ENCODE data around the gene CASK. TPM values are rescaled to one million over a fixed set of nuclear protein-coding genes. Genes with fewer than 3 reads are reported as not detected.

The CASK gene
- total and polyA plus RNA-seq, 2 experiments from 2014 or later, result 82.9 to 95.7 TPM

DNA sequence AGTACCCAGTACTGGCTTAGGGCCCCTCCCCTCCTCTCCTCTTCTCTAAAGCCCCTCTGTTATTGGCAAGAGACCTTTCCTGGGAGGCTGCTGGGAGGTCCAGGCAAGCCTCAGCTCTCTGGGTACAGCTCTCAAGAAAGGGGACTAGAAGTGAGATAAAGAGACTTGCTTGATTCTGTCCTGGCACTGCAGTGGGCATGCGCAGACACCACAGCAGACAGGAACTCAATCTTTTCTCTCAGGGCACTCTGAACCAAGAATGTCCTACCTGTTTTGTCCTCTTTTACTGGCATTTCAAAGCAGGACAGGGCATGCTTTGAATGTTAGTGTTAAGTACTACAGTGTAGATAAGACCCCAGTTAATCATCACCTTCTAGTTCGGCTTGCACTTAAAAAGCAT is 401.3 kb downstream of the CASK start:
- no peaks in the 10 kb centered on the region for H3K36me3 ChIP-seq (replicated peaks; ENCODE audit: insufficient read depth, low read depth)
- no peaks in the 10 kb centered on the region for H3K27me3 ChIP-seq
- TF ChIP-seq EZH2 (IDR thresholded peaks at IDR 0.05; ENCODE audit: borderline replicate concordance), result no peak
- no peak for TF ChIP-seq EZH2phosphoT487 (IDR thresholded peaks at IDR 0.05; ENCODE audit: low read depth, severe bottlenecking, unreplicated experiment)
- TF ChIP-seq, protein P1, sequence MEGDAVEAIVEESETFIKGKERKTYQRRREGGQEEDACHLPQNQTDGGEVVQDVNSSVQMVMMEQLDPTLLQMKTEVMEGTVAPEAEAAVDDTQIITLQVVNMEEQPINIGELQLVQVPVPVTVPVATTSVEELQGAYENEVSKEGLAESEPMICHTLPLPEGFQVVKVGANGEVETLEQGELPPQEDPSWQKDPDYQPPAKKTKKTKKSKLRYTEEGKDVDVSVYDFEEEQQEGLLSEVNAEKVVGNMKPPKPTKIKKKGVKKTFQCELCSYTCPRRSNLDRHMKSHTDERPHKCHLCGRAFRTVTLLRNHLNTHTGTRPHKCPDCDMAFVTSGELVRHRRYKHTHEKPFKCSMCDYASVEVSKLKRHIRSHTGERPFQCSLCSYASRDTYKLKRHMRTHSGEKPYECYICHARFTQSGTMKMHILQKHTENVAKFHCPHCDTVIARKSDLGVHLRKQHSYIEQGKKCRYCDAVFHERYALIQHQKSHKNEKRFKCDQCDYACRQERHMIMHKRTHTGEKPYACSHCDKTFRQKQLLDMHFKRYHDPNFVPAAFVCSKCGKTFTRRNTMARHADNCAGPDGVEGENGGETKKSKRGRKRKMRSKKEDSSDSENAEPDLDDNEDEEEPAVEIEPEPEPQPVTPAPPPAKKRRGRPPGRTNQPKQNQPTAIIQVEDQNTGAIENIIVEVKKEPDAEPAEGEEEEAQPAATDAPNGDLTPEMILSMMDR (IDR thresholded peaks at IDR 0.05; ENCODE audit: poor library complexity), result no peak
- no peaks in the 10 kb centered on the region for H3K4me1 ChIP-seq (ENCODE audit: insufficient read depth)
- H3K4me3 ChIP-seq, result no peak overlapping the region
- no peak overlapping the region for H3K4me2 ChIP-seq
- H3K9me2 ChIP-seq (replicated peaks; ENCODE audit: insufficient read depth), result no peaks in the 10 kb centered on the region
- H4K20me1 ChIP-seq (ENCODE audit: insufficient read depth, poor library complexity, severe bottlenecking), result no peaks in the 10 kb centered on the region
- no peak overlapping the region for H2AFZ ChIP-seq
- no peaks in the 10 kb centered on the region for H3K9me3 ChIP-seq (ENCODE audit: low read depth)
- DNase-seq (ENCODE audit: low spot score), result no peak
- WGBS (ENCODE audit: low lambda C conversion rate, missing lambda C conversion rate), result 70% methylated on average over 2 of the region's 2 CpGs
- no peaks in the 10 kb centered on the region for H3K79me2 ChIP-seq
- peak overlapping the region; percentile 18 for H3K27ac ChIP-seq

DNA sequence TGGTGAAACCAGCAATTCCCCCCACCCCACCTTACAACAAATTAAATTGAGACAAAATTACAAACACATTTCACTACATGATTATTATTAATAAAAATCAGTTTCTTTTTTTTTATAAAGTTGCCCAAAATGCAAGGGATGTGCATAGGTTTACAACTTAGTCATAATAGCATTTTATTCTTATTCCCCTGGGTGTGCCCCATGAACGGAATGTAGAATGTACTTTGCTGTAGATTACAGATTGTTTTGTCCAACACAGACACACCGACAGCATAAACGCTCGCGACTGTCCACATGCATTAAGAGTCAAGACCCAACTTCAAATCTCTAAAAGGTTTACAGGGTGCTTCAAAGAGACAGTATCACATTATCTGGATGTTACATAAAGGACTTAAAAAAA is 403.9 kb downstream of the CASK start:
- Histone ChIP-seq H3K9me2 (replicated peaks; ENCODE audit: insufficient read depth) (no peaks in the 10 kb centered on the region), H3K36me3 (replicated peaks; ENCODE audit: insufficient read depth, low read depth) (no peaks in the 10 kb centered on the region), H3K4me3 (no peak overlapping the region), H2AFZ (no peak overlapping the region), H3K4me2 (no peak overlapping the region), H4K20me1 (ENCODE audit: insufficient read depth, poor library complexity, severe bottlenecking) (no peaks in the 10 kb centered on the region), H3K79me2 (no peaks in the 10 kb centered on the region), H3K4me1 (ENCODE audit: insufficient read depth) (no peaks in the 10 kb centered on the region), H3K27ac (no peak overlapping the region), H3K27me3 (no peaks in the 10 kb centered on the region), H3K9me3 (ENCODE audit: low read depth) (no peaks in the 10 kb centered on the region)
- DNase-seq (ENCODE audit: low spot score), result no peak
- WGBS (ENCODE audit: low lambda C conversion rate, missing lambda C conversion rate), result 66% methylated on average over 5 of the region's 5 CpGs
- TF ChIP-seq, protein P1 (IDR thresholded peaks at IDR 0.05; ENCODE audit: poor library complexity), result no peak
- TF ChIP-seq EZH2phosphoT487 (IDR thresholded peaks at IDR 0.05; ENCODE audit: low read depth, severe bottlenecking, unreplicated experiment), result no peak
- TF ChIP-seq EZH2 (IDR thresholded peaks at IDR 0.05; ENCODE audit: borderline replicate concordance), result no peak

DNA sequence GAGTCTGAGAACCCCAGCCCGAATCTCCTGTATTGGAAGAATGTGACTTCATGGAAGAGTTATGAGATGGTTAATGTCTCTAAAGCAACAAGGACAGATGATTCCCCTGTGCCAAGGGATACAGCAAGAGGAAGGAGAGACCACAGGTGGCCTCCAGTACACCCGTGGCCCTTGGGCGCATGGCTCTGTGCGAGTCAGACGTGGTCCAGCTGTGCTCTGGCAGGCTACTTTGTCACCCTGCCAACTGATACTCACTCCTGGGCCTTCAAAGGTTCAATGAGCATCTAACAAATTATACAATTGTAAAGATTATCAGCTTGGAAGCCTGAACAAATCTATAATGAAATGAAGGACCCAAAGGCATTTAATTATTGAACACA is 404.5 kb downstream of the CASK start:
- no peak for TF ChIP-seq EZH2 (IDR thresholded peaks at IDR 0.05; ENCODE audit: borderline replicate concordance)
- TF ChIP-seq, protein P1 (IDR thresholded peaks at IDR 0.05; ENCODE audit: poor library complexity), result no peak
- no peak for TF ChIP-seq EZH2phosphoT487 (IDR thresholded peaks at IDR 0.05; ENCODE audit: low read depth, severe bottlenecking, unreplicated experiment)
- H3K4me3 ChIP-seq, result no peak overlapping the region
- H3K27me3 ChIP-seq, result no peaks in the 10 kb centered on the region
- no peaks in the 10 kb centered on the region for H3K9me3 ChIP-seq (ENCODE audit: low read depth)
- H3K27ac ChIP-seq, result no peak overlapping the region
- H3K4me1 ChIP-seq (ENCODE audit: insufficient read depth), result no peaks in the 10 kb centered on the region
- no peak for DNase-seq (ENCODE audit: low spot score)
- H3K36me3 ChIP-seq (replicated peaks; ENCODE audit: insufficient read depth, low read depth), result no peaks in the 10 kb centered on the region
- no peaks in the 10 kb centered on the region for H4K20me1 ChIP-seq (ENCODE audit: insufficient read depth, poor library complexity, severe bottlenecking)
- WGBS (ENCODE audit: low lambda C conversion rate, missing lambda C conversion rate), result 78% methylated on average over 5 of the region's 5 CpGs
- H3K79me2 ChIP-seq, result no peaks in the 10 kb centered on the region
- no peaks in the 10 kb centered on the region for H3K9me2 ChIP-seq (replicated peaks; ENCODE audit: insufficient read depth)
- no peak overlapping the region for H3K4me2 ChIP-seq
- no peak overlapping the region for H2AFZ ChIP-seq
